ENCODE results near the gene HDAC4. TPM values are rescaled to one million over a fixed set of nuclear protein-coding genes. Genes with fewer than 3 reads are reported as not detected.

The HDAC4 gene
- total and polyA plus RNA-seq, 2 donors (not counting 1 experiment from before 2014, with no cell fraction given) = 13.5 to 46.0 TPM

GRCh38 chr2:239348563-239349452, 52.0 kb downstream of the HDAC4 start:
- H3K4me1 ChIP-seq (ENCODE audit: control insufficient read depth in 2 of 2, insufficient read depth in 2 of 2, low read length in 2 of 2) = no peaks in the 10 kb centered on the region
- H3K4me3 Mint-ChIP-seq = no peak overlapping the region
- no peak for TF ChIP-seq CTCF (IDR thresholded peaks at IDR 0.05)
- H3K4me1 Mint-ChIP-seq = no peaks in the 10 kb centered on the region
- H3K27ac Mint-ChIP-seq = no peak overlapping the region
- no peak overlapping the region for H2AFZ ChIP-seq (ENCODE audit: insufficient read depth, low read depth, low read length, poor library complexity, severe bottlenecking)
- no peak overlapping the region for H3K27ac ChIP-seq (ENCODE audit: low read length in 2 of 2)
- no peaks in the 10 kb centered on the region for H3K9me3 Mint-ChIP-seq (ENCODE audit: insufficient read depth)
- H3K27me3 ChIP-seq (replicated peaks in 1 of 4; ENCODE audit: control extremely low read depth in 1 of 4, control insufficient read depth in 3 of 4, insufficient read depth in 4 of 4, low read length in 3 of 4) = no peaks in the 10 kb centered on the region
- ChIA-PET POLR2A (no interaction called here), CTCF (no interaction called here)
- no peaks in the 10 kb centered on the region for H4K20me1 ChIP-seq (ENCODE audit: control insufficient read depth, insufficient read depth, low read length, poor library complexity, severe bottlenecking)
- no peak overlapping the region for H3K9ac ChIP-seq (ENCODE audit: low read length)
- no peaks in the 10 kb centered on the region for H3K27me3 Mint-ChIP-seq
- no peak overlapping the region for H3K4me3 ChIP-seq (ENCODE audit: control extremely low read depth in 1 of 5, extremely low read depth in 1 of 5, insufficient read depth in 1 of 5, low read depth in 2 of 5, low read length in 4 of 5)
- ATAC-seq (ENCODE audit: low read depth) = no peak
- intact Hi-C loops (cut with micrococcal nuclease) = no loop called here
- no peak overlapping the region for H3K4me2 ChIP-seq (replicated peaks; ENCODE audit: low read depth, low read length, poor library complexity, severe bottlenecking)
- no peaks in the 10 kb centered on the region for H3K9me3 ChIP-seq (ENCODE audit: control extremely low read depth in 1 of 3, control insufficient read depth in 2 of 3, insufficient read depth in 1 of 3, low read length in 2 of 3)
- WGBS (ENCODE audit: insufficient coverage) = 93% methylated on average over 25 of the region's 29 CpGs
- H3K79me2 ChIP-seq (ENCODE audit: control insufficient read depth, insufficient read depth, low read length) = peaks cover 42% of the 10 kb centered on the region
- H3K36me3 ChIP-seq (replicated peaks in 1 of 2; ENCODE audit: control extremely low read depth in 1 of 2, control insufficient read depth in 1 of 2, extremely low read depth in 1 of 2, insufficient read depth in 2 of 2, low read length in 1 of 2) = peaks cover 0 to 5% of the 10 kb centered on the region in 2 experiments
- no peak for DNase-seq

- H3K27me3 Mint-ChIP-seq = no peaks in the 10 kb centered on the region
- Histone ChIP-seq H3K4me3 (ENCODE audit: control extremely low read depth in 1 of 5, extremely low read depth in 1 of 5, insufficient read depth in 1 of 5, low read depth in 2 of 5, low read length in 4 of 5) (no peak overlapping the region), H2AFZ (ENCODE audit: insufficient read depth, low read depth, low read length, poor library complexity, severe bottlenecking) (no peak overlapping the region), H3K9me3 (ENCODE audit: control extremely low read depth in 1 of 3, control insufficient read depth in 2 of 3, insufficient read depth in 1 of 3, low read length in 2 of 3) (peaks cover 0 to 7% (median 0%) of the 10 kb centered on the region in 3 donors), H3K27me3 (replicated peaks in 1 of 4; ENCODE audit: control extremely low read depth in 1 of 4, control insufficient read depth in 3 of 4, insufficient read depth in 4 of 4, low read length in 3 of 4) (no peaks in the 10 kb centered on the region), H3K4me2 (replicated peaks; ENCODE audit: low read depth, low read length, poor library complexity, severe bottlenecking) (no peak overlapping the region), H3K27ac (ENCODE audit: low read length in 2 of 2) (no peak overlapping the region), H3K4me1 (ENCODE audit: control insufficient read depth in 2 of 2, insufficient read depth in 2 of 2, low read length in 2 of 2) (no peaks in the 10 kb centered on the region), H3K79me2 (ENCODE audit: control insufficient read depth, insufficient read depth, low read length) (peaks cover 42% of the 10 kb centered on the region), H4K20me1 (ENCODE audit: control insufficient read depth, insufficient read depth, low read length, poor library complexity, severe bottlenecking) (no peaks in the 10 kb centered on the region), H3K36me3 (replicated peaks in 1 of 2; ENCODE audit: control extremely low read depth in 1 of 2, control insufficient read depth in 1 of 2, extremely low read depth in 1 of 2, insufficient read depth in 2 of 2, low read length in 1 of 2) (no peaks in the 10 kb centered on the region), H3K9ac (ENCODE audit: low read length) (no peak overlapping the region)
- TF ChIP-seq EZH2 (IDR thresholded peaks at IDR 0.05; ENCODE audit: borderline replicate concordance, insufficient read depth, low read depth, low read length, poor library complexity, severe bottlenecking) (no peak), CTCF (IDR thresholded peaks at IDR 0.05) (no peak)
- H3K27ac Mint-ChIP-seq = no peak overlapping the region
- DNase-seq = no peak
- ChIA-PET POLR2A (no interaction called here), CTCF (no interaction called here)
- no peak for ATAC-seq (ENCODE audit: low read depth)
- no peaks in the 10 kb centered on the region for H3K4me1 Mint-ChIP-seq
- 99% methylated on average over 4 of the region's 4 CpGs for WGBS (ENCODE audit: insufficient coverage)
- intact Hi-C loops (cut with micrococcal nuclease) = no loop called here
- no peaks in the 10 kb centered on the region for H3K9me3 Mint-ChIP-seq (ENCODE audit: insufficient read depth)
- H3K4me3 Mint-ChIP-seq = no peak overlapping the region
Measured at GRCh38 chr2:239346676-239347075, 54.1 kb downstream of the HDAC4 start.
